ENCODE measurements around the gene DHRSX.

DNA sequence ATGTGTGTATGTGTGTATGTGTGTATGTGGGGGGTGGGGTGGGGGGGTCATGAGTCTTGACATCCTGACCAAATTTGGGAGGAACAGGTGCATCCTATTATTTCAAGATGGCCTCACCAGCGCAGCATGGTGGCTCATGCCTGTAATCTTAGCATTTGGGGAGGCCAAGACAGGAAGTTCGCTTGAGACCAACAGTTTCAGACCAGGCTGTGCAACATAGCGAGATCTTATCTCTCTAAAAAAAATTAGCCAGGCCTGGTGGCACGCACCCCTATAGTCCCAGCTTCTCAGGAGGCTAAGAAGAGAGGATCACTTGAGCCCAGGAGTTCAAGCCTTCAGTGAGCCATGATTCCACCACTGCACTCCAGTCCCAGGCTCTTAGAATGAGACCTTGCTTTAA lies 47.0 kb upstream of the DHRSX start:
- TF ChIP-seq, protein P1, sequence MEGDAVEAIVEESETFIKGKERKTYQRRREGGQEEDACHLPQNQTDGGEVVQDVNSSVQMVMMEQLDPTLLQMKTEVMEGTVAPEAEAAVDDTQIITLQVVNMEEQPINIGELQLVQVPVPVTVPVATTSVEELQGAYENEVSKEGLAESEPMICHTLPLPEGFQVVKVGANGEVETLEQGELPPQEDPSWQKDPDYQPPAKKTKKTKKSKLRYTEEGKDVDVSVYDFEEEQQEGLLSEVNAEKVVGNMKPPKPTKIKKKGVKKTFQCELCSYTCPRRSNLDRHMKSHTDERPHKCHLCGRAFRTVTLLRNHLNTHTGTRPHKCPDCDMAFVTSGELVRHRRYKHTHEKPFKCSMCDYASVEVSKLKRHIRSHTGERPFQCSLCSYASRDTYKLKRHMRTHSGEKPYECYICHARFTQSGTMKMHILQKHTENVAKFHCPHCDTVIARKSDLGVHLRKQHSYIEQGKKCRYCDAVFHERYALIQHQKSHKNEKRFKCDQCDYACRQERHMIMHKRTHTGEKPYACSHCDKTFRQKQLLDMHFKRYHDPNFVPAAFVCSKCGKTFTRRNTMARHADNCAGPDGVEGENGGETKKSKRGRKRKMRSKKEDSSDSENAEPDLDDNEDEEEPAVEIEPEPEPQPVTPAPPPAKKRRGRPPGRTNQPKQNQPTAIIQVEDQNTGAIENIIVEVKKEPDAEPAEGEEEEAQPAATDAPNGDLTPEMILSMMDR (conservative IDR thresholded peaks at IDR 0.05): no peak
- no peak for TF ChIP-seq ZFX (IDR thresholded peaks at IDR 0.05)

Data from C4-2B (cell line).